Activated CD4-positive, alpha-beta T cell treated with anti-CD3 and anti-CD28 coated beads, Interleukin-2, Interleukin-6, amounts not matched to agents 100 ng/mL and 50 ng/mL, durations not matched to agents 16 hours and 8 hours (primary cell): Measurements from ENCODE around the gene ELANE.
"Not testable (repeated sequence)": the region's sequence is repeated elsewhere in the genome, so short reads cannot be mapped to it uniquely, and the experiment has no call there.

Experiments used
- DNase-seq: peaks from one replicate; pipeline ENCODE4 v3.0.0-alpha.2; 2020

ELANE gene

GRCh38 chr19:814152-815078, 37.7 kb upstream of the ELANE start:
- no peak for DNase-seq

GRCh38 chr19:815079-815774, 36.9 kb upstream of the ELANE start:
- DNase-seq: no peak

- no peak for DNase-seq
Measured at GRCh38 chr19:815775-816499, 36.2 kb upstream of the ELANE start.

- DNase-seq: no peak
Measured at GRCh38 chr19:816500-816857, 35.6 kb upstream of the ELANE start.

- not testable (repeated sequence) for DNase-seq
Measured at GRCh38 chr19:820212-820611, 31.9 kb upstream of the ELANE start.

- DNase-seq: no peak
Measured at GRCh38 chr19:821231-821824, 30.8 kb upstream of the ELANE start.

- DNase-seq: no peak
Measured at GRCh38 chr19:821825-822503, 30.1 kb upstream of the ELANE start, which contains the start of gene PLPPR3. Gene PLPPR3, minus strand, starts transcription at chr19:821955. Its CDS starts 396 bp downstream, at chr19:821559.

GRCh38 chr19:823565-824121, 28.5 kb upstream of the ELANE start:
- DNase-seq: no peak

- no peak for DNase-seq
Measured at GRCh38 chr19:824885-825284, 27.2 kb upstream of the ELANE start.

- DNase-seq: no peak
Measured at GRCh38 chr19:825897-826644, 26.0 kb upstream of the ELANE start.

- DNase-seq: no peak
Measured at GRCh38 chr19:827314-827709, 24.8 kb upstream of the ELANE start.

- DNase-seq: no peak
Measured at GRCh38 chr19:827710-828321, 24.3 kb upstream of the ELANE start, which contains the start of gene AZU1. Gene AZU1, plus strand, starts transcription at chr19:827837. Its CDS starts 10 bp downstream, at chr19:827847.

GRCh38 chr19:829129-829758, 22.9 kb upstream of the ELANE start:
- no peak for DNase-seq

GRCh38 chr19:831407-832369, 20.4 kb upstream of the ELANE start:
- no peak for DNase-seq

- no peak for DNase-seq
Measured at GRCh38 chr19:834216-834615, 17.9 kb upstream of the ELANE start.

- no peak for DNase-seq
Measured at GRCh38 chr19:835210-835810, 16.8 kb upstream of the ELANE start.

- no peak for DNase-seq
Measured at GRCh38 chr19:840519-841206, 11.4 kb upstream of the ELANE start, which contains the start of gene PRTN3. Gene PRTN3, plus strand, starts transcription at chr19:840999. Its CDS starts 10 bp downstream, at chr19:841009.

GRCh38 chr19:842802-843179, 9.3 kb upstream of the ELANE start:
- not testable (repeated sequence) for DNase-seq
